ENCODE results near the gene KRT85. TPM values are rescaled to one million over a fixed set of nuclear protein-coding genes. Genes with fewer than 3 reads are reported as not detected.

Gene KRT85
- total and polyA plus RNA-seq, 10 of the 15 experiments (the other 5 are each of a cell fraction or from before 2014, with no cell fraction given), result 0.05 to 0.18 (median 0.11) TPM; not detected in 6

DNA sequence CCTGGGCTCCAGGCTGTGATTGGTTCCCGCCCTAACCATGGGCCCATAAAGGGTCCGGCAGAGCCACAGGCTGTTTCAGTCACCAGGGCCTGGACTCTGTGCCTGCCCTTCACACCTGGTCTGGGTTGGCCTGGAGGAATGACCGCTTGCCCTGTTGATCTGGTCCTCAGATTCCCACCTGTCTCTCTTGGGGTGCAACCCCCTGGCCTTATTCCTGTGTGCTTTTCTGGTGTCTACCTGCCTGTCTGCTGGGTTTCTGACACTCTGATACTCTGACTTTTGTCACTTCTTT lies 43.2 kb downstream of the KRT85 start (continued):
- no peak for TF ChIP-seq IRF4 (IDR thresholded peaks at IDR 0.05; ENCODE audit: low read depth, low read length)
- TF ChIP-seq GABPA (IDR thresholded peaks at IDR 0.05; ENCODE audit: low read depth), result no peak
- TF ChIP-seq E4F1 (IDR thresholded peaks at IDR 0.05; ENCODE audit: borderline replicate concordance, partially characterized antibody), result no peak
- no peak for TF ChIP-seq NKRF (conservative IDR thresholded peaks at IDR 0.05)
- TF ChIP-seq RFX5 (IDR thresholded peaks at IDR 0.05; ENCODE audit: low read depth, low read length), result no peak
- TF ChIP-seq RUNX3 (IDR thresholded peaks at IDR 0.05; ENCODE audit: low read length), result no peak

DNA sequence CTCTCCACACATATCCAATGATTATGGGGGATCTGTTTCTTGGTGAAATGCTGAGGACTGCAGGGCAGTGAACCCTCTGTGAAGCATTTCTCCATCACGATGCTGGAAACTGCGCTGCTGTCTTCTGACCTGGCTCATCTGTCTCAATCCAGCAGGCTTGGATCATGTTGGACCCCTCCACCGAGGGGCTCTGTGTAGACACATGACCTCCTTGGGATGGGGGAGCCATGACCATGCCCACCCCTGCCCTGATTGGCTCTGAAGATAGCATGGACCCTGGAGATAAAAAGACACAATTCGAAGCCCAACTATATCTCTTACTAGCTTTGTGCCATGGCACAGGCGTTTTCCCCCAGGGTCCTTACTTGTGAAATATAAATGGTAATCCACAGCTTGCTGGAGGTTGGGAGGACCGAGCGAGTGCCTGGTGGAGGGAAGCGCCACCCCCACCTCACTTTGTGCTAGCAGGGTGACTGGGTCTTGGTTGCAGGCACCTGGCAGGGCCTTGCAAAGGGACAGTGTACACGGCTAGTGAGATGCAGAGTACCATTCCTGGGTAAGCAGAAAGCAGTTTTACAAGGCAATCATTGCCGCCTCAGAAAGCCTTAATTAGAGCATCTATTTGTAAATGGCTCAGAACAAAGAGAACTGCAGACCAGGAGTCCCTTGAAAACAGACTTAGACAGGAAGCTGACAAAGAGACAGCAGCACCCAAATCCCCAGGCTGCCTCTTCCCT lies 43.7 kb downstream of the KRT85 start:
- no TSS peak for BruUV-seq (replicated peaks)
- CTCF ChIA-PET, result interaction anchor here (1.2 kb wide), 1 partner anchor 38 kb away, joined by 3 read pairs; no protein-coding TSS in a partner anchor
- WGBS (ENCODE audit: insufficient coverage, insufficient replicate concordance, low lambda C conversion rate, missing lambda C conversion rate), result 25% methylated on average over 10 of the region's 10 CpGs
- Histone ChIP-seq H3K9me3 (replicated peaks; ENCODE audit: control insufficient read depth, insufficient read depth, low read length) (no peaks in the 10 kb centered on the region), H3K36me3 (ENCODE audit: control insufficient read depth in 2 of 2, insufficient read depth in 2 of 2, low read length in 1 of 2) (no peaks in the 10 kb centered on the region), H3K27me3 (replicated peaks in 1 of 2; ENCODE audit: control insufficient read depth in 2 of 2, insufficient read depth in 2 of 2, low read length in 1 of 2) (peaks cover 3 to 6% of the 10 kb centered on the region in 2 experiments), H3K4me3 (no peak overlapping the region), H3K79me2 (ENCODE audit: control insufficient read depth, insufficient read depth, low read length) (no peaks in the 10 kb centered on the region), H2AFZ (ENCODE audit: control insufficient read depth, low read depth, low read length) (no peak overlapping the region), H3K4me1 (ENCODE audit: control insufficient read depth, insufficient read depth, low read length) (peaks cover 7% of the 10 kb centered on the region), H3K9ac (ENCODE audit: control insufficient read depth, insufficient read depth, low read length) (no peak overlapping the region), H3K4me2 (ENCODE audit: control insufficient read depth, insufficient read depth) (no peak overlapping the region), H3K27ac (ENCODE audit: control insufficient read depth, insufficient read depth) (no peak overlapping the region), H4K20me1 (ENCODE audit: control insufficient read depth, insufficient read depth) (no peaks in the 10 kb centered on the region)
- SMC1A ChIA-PET (ENCODE audit: uncharacterized antibody, unreplicated experiment), result no interaction called here
- intact Hi-C loops (cut with micrococcal nuclease; ENCODE audit: unreplicated experiment) (loop anchor here (10.0 kb wide), 1 partner anchor 109 kb away; no protein-coding TSS in a partner anchor), in situ Hi-C loops (cut with MboI) (loop anchor here (10.0 kb wide), 1 partner anchor 169 kb away; no protein-coding TSS in a partner anchor)
- no peak for ATAC-seq
- no peak for DNase-seq (ENCODE audit: low read depth, low spot score)
- RAD21 ChIA-PET (ENCODE audit: unreplicated experiment), result no interaction called here
- no peak for FAIRE-seq
- POLR2A ChIA-PET, result no interaction called here
- TF ChIP-seq POLR2AphosphoS2 (IDR thresholded peaks at IDR 0.05; ENCODE audit: low read depth, low read length), result no peak
- TF ChIP-seq, protein P1, sequence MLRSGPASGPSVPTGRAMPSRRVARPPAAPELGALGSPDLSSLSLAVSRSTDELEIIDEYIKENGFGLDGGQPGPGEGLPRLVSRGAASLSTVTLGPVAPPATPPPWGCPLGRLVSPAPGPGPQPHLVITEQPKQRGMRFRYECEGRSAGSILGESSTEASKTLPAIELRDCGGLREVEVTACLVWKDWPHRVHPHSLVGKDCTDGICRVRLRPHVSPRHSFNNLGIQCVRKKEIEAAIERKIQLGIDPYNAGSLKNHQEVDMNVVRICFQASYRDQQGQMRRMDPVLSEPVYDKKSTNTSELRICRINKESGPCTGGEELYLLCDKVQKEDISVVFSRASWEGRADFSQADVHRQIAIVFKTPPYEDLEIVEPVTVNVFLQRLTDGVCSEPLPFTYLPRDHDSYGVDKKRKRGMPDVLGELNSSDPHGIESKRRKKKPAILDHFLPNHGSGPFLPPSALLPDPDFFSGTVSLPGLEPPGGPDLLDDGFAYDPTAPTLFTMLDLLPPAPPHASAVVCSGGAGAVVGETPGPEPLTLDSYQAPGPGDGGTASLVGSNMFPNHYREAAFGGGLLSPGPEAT (IDR thresholded peaks at IDR 0.05; ENCODE audit: low read depth), result no peak
- TF ChIP-seq ZNF274 (IDR thresholded peaks at IDR 0.05; ENCODE audit: insufficient read depth, insufficient read length), result no peak
- TF ChIP-seq SUPT20H (IDR thresholded peaks at IDR 0.05; ENCODE audit: borderline replicate concordance, control insufficient read depth, low read depth, low read length), result no peak
- TF ChIP-seq BRCA1 (IDR thresholded peaks at IDR 0.05; ENCODE audit: low read depth, low read length), result no peak
- no peak for TF ChIP-seq ZNF24 (IDR thresholded peaks at IDR 0.05)
